Testis (tissue), 3 donors: ENCODE data around the gene SMOC2. TPM values are rescaled to one million over a fixed set of nuclear protein-coding genes. Genes with fewer than 3 reads are reported as not detected.

ENCODE experiments used
- DNase-seq: peaks from one replicate; pipeline ENCODE4 v3.0.0-alpha.2; 2019
- H3K27ac ChIP-seq, 2 donors: fragments of 200-600 bp; sonication (generic); one replicate each; pipeline ENCODE4 v1.5.1; 2019
- H3K27me3 ChIP-seq: fragments of 200-600 bp; sonication (generic); one replicate; pipeline ENCODE4 v1.5.1; 2019
- H3K36me3 ChIP-seq: fragments of 200-600 bp; sonication (generic); one replicate; pipeline ENCODE4 v1.5.1; 2017; ENCODE audit warnings: low read depth; ENCODE audit errors: missing control alignments
- H3K4me1 ChIP-seq: fragments of 200-600 bp; sonication (generic); one replicate; pipeline ENCODE4 v1.5.1; 2019
- H3K4me3 ChIP-seq, 2 donors: fragments of 200-600 bp; sonication (generic); one replicate each; pipeline ENCODE4 v1.5.1; 2017 to 2019
- H3K9me3 ChIP-seq: fragments of 200-600 bp; sonication (generic); one replicate; pipeline ENCODE4 v1.5.1; 2017
- CTCF ChIP-seq, 3 experiments: fragments of 450-650 bp in 2 of 3; fragments of 200-600 bp in 1 of 3; sonication (generic) in 1 of 3; IDR thresholded peaks; one replicate each; pipeline ENCODE4 v1.5.1; 2016 to 2019; ENCODE audit warnings: antibody characterized with exemption in 3 of 3, mild to moderate bottlenecking in 2 of 3, moderate library complexity in 1 of 3
- POLR2A ChIP-seq: fragments of 450-650 bp; IDR thresholded peaks from one replicate; pipeline ENCODE4 v1.6.1; 2017; ENCODE audit warnings: antibody characterized with exemption, mild to moderate bottlenecking, moderate library complexity
- WGBS, 2 donors: methylation state at CpG; one replicate each; pipeline ENCODE4 v1.1.5; 2018; 5-methylcytosine and 5-hydroxymethylcytosine counted together
- intact Hi-C: fragments of 100-400 bp; cut with DNase I; formaldehyde crosslinking; loops from one replicate; pipeline ENCODE4 v1.15.1; 2023; ENCODE audit warnings: low total_unique reads
- polyA plus RNA-seq: library from polyadenylated mRNA; stranded (reverse); fragments of 350-450 nt; fragmentation: Illumina TruSeq; extraction: RNeasy Lipid Tissue Mini Kit (QIAGEN cat#74804); gene quantifications from one replicate; pipeline ENCODE4 v1.2.3, GENCODE V29; 2014; ENCODE audit warnings: low read depth, low replicate concordance; ENCODE audit not compliant: insufficient read depth
- total RNA-seq, 2 donors: library from RNA; depleted of rRNA; stranded (reverse); fragments of >200 nt; gene quantifications; one replicate each; pipeline ENCODE4 v1.2.3, GENCODE V29; 2016

Gene SMOC2
- total and polyA plus RNA-seq, 3 donors from 2014 or later = 78.4 to 140 (median 110) TPM

- Histone ChIP-seq H3K27me3 (no peaks in the 10 kb centered on the region), H3K27ac (no peak overlapping the region), H3K4me3 (no peak overlapping the region), H3K9me3 (no peaks in the 10 kb centered on the region), H3K4me1 (peaks cover 19% of the 10 kb centered on the region), H3K36me3 (no peaks in the 10 kb centered on the region)
- intact Hi-C loops = no loop called here
- DNase-seq = no peak
- TF ChIP-seq POLR2A = no peak
- WGBS, 2 donors = 68 to 75% methylated on average over 22 to 39 of the region's 39 CpGs
Measured at GRCh38 chr6:168517742-168518347, 76.9 kb downstream of the SMOC2 start.

- no peaks in the 10 kb centered on the region for H3K27me3 ChIP-seq
- intact Hi-C loops = no loop called here
- H3K9me3 ChIP-seq = no peaks in the 10 kb centered on the region
- no peak for DNase-seq
- H3K4me3 ChIP-seq = no peak overlapping the region
- H3K27ac ChIP-seq = no peak overlapping the region
- no peaks in the 10 kb centered on the region for H3K36me3 ChIP-seq
- H3K4me1 ChIP-seq = peaks cover 19% of the 10 kb centered on the region
- TF ChIP-seq POLR2A (no peak), CTCF (IDR thresholded peaks at IDR 0.05) (no peak)
- 54 to 73% methylated on average over 4 of the region's 4 CpGs for WGBS, 2 donors
Measured at GRCh38 chr6:168518348-168518745, 77.4 kb downstream of the SMOC2 start.

GRCh38 chr6:168518867-168519266 lies 77.9 kb downstream of the SMOC2 start:
- no peak overlapping the region for H3K4me3 ChIP-seq
- DNase-seq = no peak
- TF ChIP-seq CTCF (IDR thresholded peaks at IDR 0.05) = no peak
- TF ChIP-seq POLR2A = no peak
- intact Hi-C loops = no loop called here
- no peak overlapping the region for H3K27ac ChIP-seq
- no peaks in the 10 kb centered on the region for H3K36me3 ChIP-seq
- peaks cover 16% of the 10 kb centered on the region for H3K4me1 ChIP-seq
- no peaks in the 10 kb centered on the region for H3K27me3 ChIP-seq
- no peaks in the 10 kb centered on the region for H3K9me3 ChIP-seq
- WGBS, 2 donors = 71 to 80% methylated on average over 21 of the region's 21 CpGs

- H3K4me3 ChIP-seq = no peak overlapping the region
- H3K9me3 ChIP-seq = no peaks in the 10 kb centered on the region
- no peak overlapping the region for H3K27ac ChIP-seq
- no peaks in the 10 kb centered on the region for H3K27me3 ChIP-seq
- 92 to 93% methylated on average over 3 to 10 of the region's 10 CpGs for WGBS, 2 donors
- peaks cover 5% of the 10 kb centered on the region for H3K4me1 ChIP-seq
- intact Hi-C loops = no loop called here
- no peak for DNase-seq
- no peaks in the 10 kb centered on the region for H3K36me3 ChIP-seq
- no peak for TF ChIP-seq CTCF (IDR thresholded peaks at IDR 0.05)
- no peak for TF ChIP-seq POLR2A
Measured at GRCh38 chr6:168520233-168520632, 79.2 kb downstream of the SMOC2 start.

GRCh38 chr6:168524571-168525001 lies 83.6 kb downstream of the SMOC2 start:
- DNase-seq = no peak
- WGBS, 2 donors = 76 to 78% methylated on average over 13 of the region's 13 CpGs

More at GRCh38 chr6:168524571-168525001, 83.6 kb downstream of the SMOC2 start:
- no peaks in the 10 kb centered on the region for H3K27me3 ChIP-seq
- H3K9me3 ChIP-seq = no peaks in the 10 kb centered on the region
- no peaks in the 10 kb centered on the region for H3K36me3 ChIP-seq
- intact Hi-C loops = no loop called here
- peaks cover 16% of the 10 kb centered on the region for H3K4me1 ChIP-seq
- TF ChIP-seq POLR2A = no peak
- no peak for TF ChIP-seq CTCF (IDR thresholded peaks at IDR 0.05)
- no peak overlapping the region for H3K4me3 ChIP-seq
- no peak overlapping the region for H3K27ac ChIP-seq
